GM10266 (cell line): ENCODE measurements around the gene ANTXR1.
A peak's percentile ranks its signal among the peaks of the same experiment; 100 is the strongest.

ENCODE experiments used
- DNase-seq: peaks from one replicate; pipeline ENCODE4 v3.0.0; 2012; ENCODE audit errors: extremely low spot score
- TF ChIP-seq, protein P1 (sequence below): IDR thresholded peaks from 2 replicates; pipeline ENCODE4 v1.5.1; 2012; ENCODE audit warnings: mild to moderate bottlenecking, low read depth; ENCODE audit not compliant: control insufficient read depth, insufficient read depth; ENCODE audit errors: missing control alignments

Gene ANTXR1

DNA sequence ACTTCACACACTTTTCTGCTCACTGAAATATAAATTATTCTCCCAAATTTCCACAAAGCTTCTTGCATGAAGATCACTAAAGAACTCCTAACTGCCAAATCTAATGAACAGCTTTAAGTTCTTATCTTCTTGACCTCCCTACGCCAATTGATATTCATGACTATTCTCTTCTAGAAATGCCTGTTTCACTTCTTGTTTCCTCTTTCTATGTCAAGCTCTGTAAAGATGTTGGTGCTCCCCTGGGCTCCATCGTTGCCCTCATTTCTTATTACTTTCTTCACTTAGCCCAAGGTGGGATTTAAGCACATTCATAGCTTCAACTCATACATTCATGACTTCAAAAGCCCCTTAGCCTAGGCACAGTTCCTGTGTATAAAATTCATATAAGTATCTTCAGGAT lies 9.2 kb upstream of the ANTXR1 start:
- TF ChIP-seq, protein P1, sequence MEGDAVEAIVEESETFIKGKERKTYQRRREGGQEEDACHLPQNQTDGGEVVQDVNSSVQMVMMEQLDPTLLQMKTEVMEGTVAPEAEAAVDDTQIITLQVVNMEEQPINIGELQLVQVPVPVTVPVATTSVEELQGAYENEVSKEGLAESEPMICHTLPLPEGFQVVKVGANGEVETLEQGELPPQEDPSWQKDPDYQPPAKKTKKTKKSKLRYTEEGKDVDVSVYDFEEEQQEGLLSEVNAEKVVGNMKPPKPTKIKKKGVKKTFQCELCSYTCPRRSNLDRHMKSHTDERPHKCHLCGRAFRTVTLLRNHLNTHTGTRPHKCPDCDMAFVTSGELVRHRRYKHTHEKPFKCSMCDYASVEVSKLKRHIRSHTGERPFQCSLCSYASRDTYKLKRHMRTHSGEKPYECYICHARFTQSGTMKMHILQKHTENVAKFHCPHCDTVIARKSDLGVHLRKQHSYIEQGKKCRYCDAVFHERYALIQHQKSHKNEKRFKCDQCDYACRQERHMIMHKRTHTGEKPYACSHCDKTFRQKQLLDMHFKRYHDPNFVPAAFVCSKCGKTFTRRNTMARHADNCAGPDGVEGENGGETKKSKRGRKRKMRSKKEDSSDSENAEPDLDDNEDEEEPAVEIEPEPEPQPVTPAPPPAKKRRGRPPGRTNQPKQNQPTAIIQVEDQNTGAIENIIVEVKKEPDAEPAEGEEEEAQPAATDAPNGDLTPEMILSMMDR = no peak
- DNase-seq = no peak

- TF ChIP-seq, protein P1 = no peak
- no peak for DNase-seq
Observed at GRCh38 chr2:69007169-69007568, 5.8 kb upstream of the ANTXR1 start.

DNA sequence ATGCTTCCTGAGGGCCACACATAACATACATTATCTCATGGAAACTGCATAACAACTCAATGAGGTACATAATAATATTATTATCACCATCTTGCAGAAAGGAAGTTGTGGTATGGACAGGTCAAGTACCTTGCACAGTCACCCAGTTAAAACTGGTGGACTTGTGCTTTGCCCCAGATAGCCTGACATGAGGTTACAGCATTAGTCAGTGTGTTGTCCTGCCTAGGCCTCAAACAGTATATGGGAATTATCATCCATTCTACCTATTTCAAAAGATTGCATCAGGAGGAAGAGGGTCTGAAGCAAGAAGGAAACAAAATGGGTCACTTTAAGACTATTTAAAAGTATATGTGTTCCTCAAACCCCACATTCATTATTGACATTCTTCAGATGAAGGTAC lies 5.4 kb upstream of the ANTXR1 start:
- TF ChIP-seq, protein P1 = no peak
- DNase-seq = no peak

- DNase-seq = no peak
- TF ChIP-seq, protein P1 = no peak
Observed at GRCh38 chr2:69010437-69011194, 2.4 kb upstream of the ANTXR1 start.

DNA sequence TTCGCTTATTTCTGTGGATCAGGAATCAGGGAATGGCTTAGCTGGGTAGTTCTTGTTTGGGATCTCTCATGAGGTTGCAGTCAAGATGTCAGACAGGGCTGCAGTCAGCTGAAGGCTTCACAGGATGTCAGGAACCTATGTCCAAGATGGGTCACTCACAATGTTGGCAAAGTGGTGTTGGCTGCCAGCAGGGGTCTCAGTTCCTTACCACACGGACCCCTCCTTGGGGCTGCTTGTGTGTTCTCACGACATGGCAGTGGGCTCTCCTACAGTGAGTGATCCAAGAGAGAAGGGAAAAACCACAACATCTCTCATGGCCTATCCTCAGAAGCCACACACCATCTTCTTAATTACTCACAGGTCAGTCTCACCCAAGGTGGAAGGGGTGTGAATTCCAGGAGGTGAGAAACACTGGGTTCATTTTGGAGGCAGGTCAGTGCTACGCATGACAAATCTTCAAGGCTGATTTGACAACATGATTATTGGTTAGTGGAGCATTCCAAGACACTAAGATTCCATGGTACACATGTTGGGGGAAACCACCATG lies 1.3 kb upstream of the ANTXR1 start:
- TF ChIP-seq, protein P1 = no peak
- DNase-seq = no peak

DNA sequence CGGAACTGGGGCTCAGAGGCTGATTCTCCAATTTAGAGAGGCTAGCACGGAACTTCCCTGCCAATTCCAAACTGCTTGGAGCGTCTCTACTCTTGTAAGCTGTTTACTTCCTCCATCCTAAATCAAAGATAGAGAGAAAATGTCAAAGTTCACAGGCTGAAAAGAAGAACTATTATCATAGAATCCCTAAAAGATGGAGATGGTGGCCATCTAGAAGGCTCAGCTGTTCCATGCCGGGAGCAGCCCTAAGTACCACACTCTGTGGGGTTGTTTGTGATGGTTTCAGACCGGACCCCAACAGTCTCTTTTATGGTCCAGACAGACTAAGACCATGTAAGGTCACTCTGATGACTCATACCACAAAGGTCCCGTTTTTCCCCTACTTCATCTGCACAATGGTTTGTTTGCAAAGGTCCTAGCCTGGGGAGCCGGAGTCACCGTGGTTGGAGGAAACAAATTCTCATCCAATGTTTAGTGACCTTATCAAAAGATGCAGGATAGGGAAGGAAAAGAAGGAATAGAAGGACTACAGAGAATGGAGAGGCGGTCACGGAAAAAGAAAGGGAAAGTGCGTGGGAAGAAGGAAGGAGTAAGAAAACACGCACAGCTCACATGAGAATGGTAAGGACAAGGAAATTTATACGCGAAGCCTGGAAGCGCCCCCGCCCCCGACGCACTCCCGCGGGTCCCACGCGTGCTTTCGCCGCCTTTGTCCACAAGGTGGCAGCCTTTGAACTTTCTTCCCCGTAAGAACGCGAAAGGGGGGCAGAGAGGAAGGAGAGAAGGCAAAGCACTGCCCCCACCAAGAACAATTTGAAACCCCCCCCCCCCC lies 453 bp upstream of the ANTXR1 start:
- peak; percentile 54 for DNase-seq

More for the DNA sequence above, 453 bp upstream of the ANTXR1 start:
- TF ChIP-seq, protein P1 = peak; percentile 63
